Skeletal muscle tissue (tissue), 4 donors: ENCODE data around the gene APBB2. TPM values are rescaled to one million over a fixed set of nuclear protein-coding genes. Genes with fewer than 3 reads are reported as not detected.

Source experiments
- H3K27ac ChIP-seq: one replicate; pipeline ENCODE4 v1.7.0; 2013; ENCODE audit warnings: mild to moderate bottlenecking, low read depth, low read length, inconsistent platforms
- H3K27me3 ChIP-seq, 3 donors: one replicate each; pipeline ENCODE4 v1.7.0; 2013; ENCODE audit warnings: low read length in 3 of 3; ENCODE audit not compliant: control insufficient read depth in 3 of 3, insufficient read depth in 3 of 3
- H3K36me3 ChIP-seq, 3 donors: one replicate each; pipeline ENCODE4 v1.7.0; 2013; ENCODE audit warnings: low read length in 3 of 3; ENCODE audit not compliant: control insufficient read depth in 3 of 3, insufficient read depth in 3 of 3
- H3K4me1 ChIP-seq, 3 donors: one replicate each; pipeline ENCODE4 v1.7.0; 2013; ENCODE audit warnings: low read length in 3 of 3, mild to moderate bottlenecking in 3 of 3; ENCODE audit not compliant: control insufficient read depth in 3 of 3, insufficient read depth in 3 of 3
- H3K4me3 ChIP-seq, 3 donors: one replicate each; pipeline ENCODE4 v1.7.0; 2013; ENCODE audit warnings: low read length in 3 of 3
- H3K9ac ChIP-seq, 3 donors: one replicate each; pipeline ENCODE4 v1.7.0; 2013; ENCODE audit warnings: low read length in 3 of 3, mild to moderate bottlenecking in 3 of 3, moderate library complexity in 2 of 3, low read depth in 1 of 3
- H3K9me3 ChIP-seq, 3 donors: one replicate each; pipeline ENCODE4 v1.7.0; 2013; ENCODE audit warnings: low read length in 3 of 3; ENCODE audit not compliant: control insufficient read depth in 3 of 3
- total RNA-seq: library from RNA; depleted of rRNA; stranded (reverse); fragments of >200 nt; gene quantifications from one replicate; pipeline ENCODE4 v1.2.3, GENCODE V29; 2014
- donor health status: Osteomylitis.

APBB2 gene
- total RNA-seq, 1 donor from 2014 or later: 41.2 TPM

DNA sequence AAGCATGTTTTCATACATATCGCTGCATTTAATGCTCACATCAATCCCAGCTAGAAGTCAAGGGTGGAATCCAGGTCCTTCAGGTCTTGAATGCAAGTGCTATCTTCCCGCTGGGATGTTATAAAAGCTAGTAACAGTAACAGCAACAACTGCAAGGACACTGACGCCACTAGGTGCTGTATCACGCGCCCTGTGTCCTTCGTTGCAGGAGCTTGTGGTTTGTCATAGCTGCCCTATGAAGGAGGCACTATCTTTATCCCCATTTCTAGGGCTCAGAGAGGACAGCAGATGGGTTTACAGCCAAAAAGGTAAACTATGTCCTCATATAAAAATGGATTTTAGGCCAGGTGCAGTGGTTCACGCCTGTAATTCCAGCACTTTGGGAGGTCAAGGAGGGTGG lies 261.7 kb downstream of the APBB2 start:
- H3K4me1 ChIP-seq: peaks cover 17 to 21% (median 19%) of the 10 kb centered on the region in 3 donors
- no peak overlapping the region for H3K9ac ChIP-seq
- H3K27ac ChIP-seq: peak overlapping the region; percentile 55
- no peaks in the 10 kb centered on the region for H3K9me3 ChIP-seq
- no peak overlapping the region for H3K4me3 ChIP-seq
- no peaks in the 10 kb centered on the region for H3K36me3 ChIP-seq
- H3K27me3 ChIP-seq: no peaks in the 10 kb centered on the region

DNA sequence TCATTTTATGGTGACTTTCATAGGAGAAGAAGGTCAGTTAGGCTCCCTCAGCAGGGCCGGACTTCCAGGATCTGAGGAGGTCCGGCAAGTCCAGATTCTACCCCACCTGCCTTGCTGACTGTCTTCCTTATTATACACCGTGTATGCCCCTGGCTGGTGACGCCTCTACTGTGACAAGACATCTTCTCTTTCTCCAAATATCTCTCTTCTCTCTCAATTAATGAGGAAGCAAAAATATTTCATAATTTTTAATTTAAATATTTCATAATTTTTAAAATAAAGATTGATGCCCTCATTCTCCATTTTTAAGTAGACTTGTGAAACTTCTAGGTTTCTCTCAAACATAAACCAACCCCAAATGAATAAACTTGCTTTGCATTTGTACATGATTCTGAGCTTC lies 262.1 kb downstream of the APBB2 start:
- Histone ChIP-seq H3K27me3 (no peaks in the 10 kb centered on the region), H3K4me3 (no peak overlapping the region), H3K9ac (no peak overlapping the region), H3K9me3 (no peaks in the 10 kb centered on the region), H3K4me1 (peaks cover 17 to 21% (median 19%) of the 10 kb centered on the region in 3 donors), H3K27ac (peak overlapping the region; percentile 55), H3K36me3 (no peaks in the 10 kb centered on the region)

DNA sequence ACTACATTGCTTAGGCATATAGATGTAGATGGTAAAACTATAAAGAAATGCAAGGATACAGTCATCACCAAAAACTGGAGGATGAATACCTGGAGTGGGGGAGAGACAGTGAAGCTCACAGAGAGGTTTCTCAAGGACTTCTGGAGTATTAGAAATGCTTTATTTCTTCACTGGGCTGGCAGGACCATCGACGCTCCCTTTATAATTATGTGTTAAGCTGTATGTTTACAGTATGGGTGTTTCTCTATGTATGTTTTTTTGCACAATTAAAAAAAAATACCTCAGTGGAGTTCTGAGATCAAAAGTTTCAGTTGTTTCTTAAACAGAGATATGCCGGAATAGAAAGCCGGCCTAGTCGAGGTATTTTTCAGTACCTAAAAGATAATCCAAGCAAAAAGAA lies 263.3 kb downstream of the APBB2 start:
- no peak overlapping the region for H3K27ac ChIP-seq
- no peaks in the 10 kb centered on the region for H3K36me3 ChIP-seq
- H3K27me3 ChIP-seq: no peaks in the 10 kb centered on the region
- H3K9ac ChIP-seq: no peak overlapping the region
- H3K9me3 ChIP-seq: no peaks in the 10 kb centered on the region
- H3K4me3 ChIP-seq: no peak overlapping the region
- H3K4me1 ChIP-seq: peaks cover 17 to 21% (median 19%) of the 10 kb centered on the region in 3 donors

DNA sequence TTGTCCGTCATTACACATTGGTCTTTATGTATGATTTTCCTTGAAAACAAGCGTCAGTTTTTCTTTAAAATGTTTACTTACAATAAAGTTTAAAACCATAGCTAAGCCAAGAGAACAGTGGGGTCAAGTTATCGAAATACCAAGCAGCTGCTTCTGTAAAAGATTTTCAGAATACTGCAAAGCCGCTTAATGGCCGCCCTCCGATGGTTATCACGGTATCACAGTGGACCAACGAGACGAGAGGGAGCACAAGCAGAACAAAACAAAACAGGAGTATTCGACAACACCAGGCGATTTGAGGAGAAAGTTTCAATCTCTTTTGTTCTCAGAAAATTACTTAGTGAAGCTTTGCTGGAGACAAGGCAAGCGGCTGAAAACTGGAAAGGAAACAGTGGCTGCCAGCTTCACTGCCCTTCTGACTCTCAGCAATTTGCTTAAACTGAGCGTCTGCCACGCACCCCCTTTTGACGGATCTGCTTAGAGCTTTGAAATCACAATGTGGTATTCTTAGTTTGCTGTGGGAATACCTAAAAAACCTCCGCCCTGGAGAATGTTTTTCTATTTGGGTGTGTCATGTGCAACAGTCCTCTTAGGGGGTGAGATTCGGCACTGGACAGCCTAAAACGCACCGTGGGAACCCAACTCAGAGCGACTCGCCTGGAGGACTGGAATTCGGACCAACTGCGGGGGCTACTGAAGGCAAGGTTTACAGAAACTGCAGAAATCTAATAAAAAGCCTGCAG lies 264.8 kb downstream of the APBB2 start:
- peaks cover 0 to 2% (median 0%) of the 10 kb centered on the region in 3 donors for H3K36me3 ChIP-seq
- no peaks in the 10 kb centered on the region for H3K27me3 ChIP-seq
- peak overlapping the region; percentile 38 for H3K27ac ChIP-seq
- H3K4me1 ChIP-seq: peaks cover 17 to 20% (median 19%) of the 10 kb centered on the region in 3 donors
- H3K9me3 ChIP-seq: no peaks in the 10 kb centered on the region
- H3K4me3 ChIP-seq: no peak overlapping the region
- no peak overlapping the region for H3K9ac ChIP-seq

DNA sequence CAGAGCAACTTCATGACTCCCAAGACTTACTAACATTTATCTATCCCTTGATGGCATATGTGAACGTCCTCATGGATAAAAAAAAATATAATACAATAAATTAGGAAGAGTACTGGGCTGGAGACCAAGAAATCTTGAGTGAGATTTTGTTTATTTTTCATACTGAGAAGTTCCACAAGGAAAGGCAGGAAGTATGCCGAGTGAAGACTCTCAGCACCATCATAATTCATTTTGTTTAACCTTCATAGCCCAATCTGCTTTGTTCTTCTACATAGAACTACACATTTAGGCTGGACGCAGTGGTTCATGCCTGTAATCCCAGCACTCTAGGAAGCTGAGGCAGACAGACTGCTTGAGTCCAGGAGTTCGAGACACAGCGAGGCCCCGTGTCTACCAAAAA lies 266.3 kb downstream of the APBB2 start:
- Histone ChIP-seq H3K4me1 (peaks cover 2 to 5% (median 5%) of the 10 kb centered on the region in 3 donors), H3K4me3 (no peak overlapping the region), H3K9ac (no peak overlapping the region), H3K27ac (no peak overlapping the region), H3K36me3 (peaks cover 0 to 5% (median 0%) of the 10 kb centered on the region in 3 donors), H3K27me3 (no peaks in the 10 kb centered on the region), H3K9me3 (no peaks in the 10 kb centered on the region)

DNA sequence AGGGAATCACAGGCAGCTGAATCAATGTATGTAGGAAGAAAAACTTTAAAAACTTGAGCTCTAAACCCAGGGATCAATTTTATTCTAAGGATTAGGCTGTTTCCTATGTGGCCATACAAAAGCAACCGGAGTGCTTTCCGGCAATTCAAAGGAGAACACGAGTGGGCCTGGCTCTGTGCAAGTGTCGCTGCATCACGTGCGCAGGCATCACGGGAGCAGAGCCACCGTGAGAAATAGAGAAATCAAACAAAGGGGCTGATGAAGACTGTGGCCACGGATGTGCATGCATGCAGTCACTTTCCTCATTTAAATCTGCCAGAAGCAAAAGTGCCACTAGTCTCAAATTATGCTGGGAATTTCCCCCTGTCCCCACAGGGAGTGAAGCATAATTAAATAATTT lies 267.7 kb downstream of the APBB2 start:
- Histone ChIP-seq H3K36me3 (peaks cover 0 to 8% (median 0%) of the 10 kb centered on the region in 3 donors), H3K4me1 (peaks cover 0 to 10% (median 5%) of the 10 kb centered on the region in 3 donors), H3K4me3 (no peak overlapping the region), H3K9ac (no peak overlapping the region), H3K9me3 (no peaks in the 10 kb centered on the region), H3K27me3 (no peaks in the 10 kb centered on the region), H3K27ac (no peak overlapping the region)

DNA sequence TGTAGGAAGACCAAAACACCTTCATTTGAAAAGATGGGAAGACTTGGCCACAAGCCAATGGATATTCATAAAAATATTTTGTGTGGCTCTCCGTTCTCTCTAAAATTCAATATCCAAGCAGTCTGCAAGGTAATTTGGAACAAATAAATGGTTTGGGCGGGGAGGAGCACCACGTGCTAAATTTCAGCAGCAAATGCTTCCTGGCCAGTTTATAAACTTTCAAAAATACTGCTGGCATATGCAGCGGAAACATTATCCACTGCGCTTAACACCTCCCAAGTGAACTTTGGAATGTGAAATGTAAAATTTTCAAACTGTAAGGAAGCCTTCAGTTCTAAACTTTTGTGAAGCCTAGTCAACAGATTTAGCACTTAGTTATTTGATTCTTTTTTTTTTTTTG lies 273.6 kb downstream of the APBB2 start:
- peaks cover 29 to 34% (median 31%) of the 10 kb centered on the region in 3 donors for H3K4me1 ChIP-seq
- no peaks in the 10 kb centered on the region for H3K9me3 ChIP-seq
- H3K27ac ChIP-seq: no peak overlapping the region
- no peaks in the 10 kb centered on the region for H3K27me3 ChIP-seq
- H3K4me3 ChIP-seq: peak overlapping the region in 1 of 3 donors; percentile 41
- H3K9ac ChIP-seq: no peak overlapping the region
- H3K36me3 ChIP-seq: peaks cover 0 to 8% (median 0%) of the 10 kb centered on the region in 3 donors

DNA sequence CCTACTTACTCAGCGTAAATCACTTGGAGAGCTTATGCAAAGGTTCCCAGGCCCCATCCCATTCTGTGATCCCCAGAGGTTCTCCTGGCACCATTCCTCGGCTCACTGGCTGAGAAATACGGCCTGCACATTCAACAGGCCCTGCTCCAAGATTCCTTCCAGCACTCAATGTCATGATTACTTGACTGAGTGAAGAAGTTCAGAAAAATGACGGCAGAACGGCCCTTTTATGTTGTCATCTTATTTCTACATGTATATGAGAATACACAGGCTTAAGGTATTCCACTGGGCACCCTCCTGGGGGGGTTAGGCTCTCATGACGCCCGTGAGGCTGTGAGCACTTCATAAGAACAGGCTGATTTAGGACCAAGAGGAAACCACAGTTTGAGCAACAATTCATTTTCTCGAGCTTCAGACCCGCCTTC lies 274.0 kb downstream of the APBB2 start:
- peaks cover 0 to 8% (median 0%) of the 10 kb centered on the region in 3 donors for H3K36me3 ChIP-seq
- no peaks in the 10 kb centered on the region for H3K9me3 ChIP-seq
- H3K9ac ChIP-seq: no peak overlapping the region
- H3K4me3 ChIP-seq: peak overlapping the region in 1 of 3 donors; percentile 41
- H3K4me1 ChIP-seq: peaks cover 29 to 34% (median 31%) of the 10 kb centered on the region in 3 donors
- no peak overlapping the region for H3K27ac ChIP-seq
- H3K27me3 ChIP-seq: no peaks in the 10 kb centered on the region

DNA sequence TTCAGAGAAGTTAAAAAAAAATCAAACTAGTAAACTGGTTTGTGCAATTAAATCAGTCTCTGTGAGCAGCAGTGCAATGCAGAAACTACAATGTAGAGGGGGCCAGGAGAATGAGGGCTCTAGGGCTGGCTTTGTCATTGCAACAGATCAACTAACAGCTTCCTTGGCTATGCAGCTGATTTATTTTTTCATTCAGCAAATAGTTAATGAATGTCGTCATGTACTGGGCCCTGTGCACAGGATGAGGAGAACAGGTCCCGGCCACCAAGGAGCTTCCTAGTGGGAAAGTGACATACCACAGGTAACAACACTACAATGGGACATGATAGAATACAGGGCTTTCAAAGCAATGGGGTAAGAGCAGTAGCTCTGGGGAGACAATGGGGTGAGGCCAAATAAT lies 274.5 kb downstream of the APBB2 start:
- H3K27ac ChIP-seq: no peak overlapping the region
- H3K4me1 ChIP-seq: peaks cover 29 to 34% (median 31%) of the 10 kb centered on the region in 3 donors

DNA sequence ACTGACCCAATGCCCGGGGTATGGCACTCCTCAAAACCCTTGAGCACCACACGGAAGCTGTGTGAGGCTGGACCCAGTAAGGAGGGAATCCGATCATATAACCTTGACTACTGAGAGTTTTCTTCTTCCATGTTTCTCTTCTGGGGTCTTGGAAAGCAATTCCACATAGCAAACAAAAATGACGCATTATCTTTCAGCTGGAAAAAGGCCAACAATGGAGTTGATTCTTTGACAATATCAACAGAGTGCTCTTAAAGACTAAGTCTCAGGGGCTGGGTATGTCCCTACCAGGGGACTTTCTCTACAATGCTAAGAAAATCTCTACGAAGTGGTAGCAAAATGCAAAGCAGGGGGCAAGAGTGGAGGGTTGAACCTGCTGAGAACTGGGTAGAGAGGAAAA lies 276.0 kb downstream of the APBB2 start:
- Histone ChIP-seq H3K36me3 (peaks cover 0 to 6% (median 0%) of the 10 kb centered on the region in 3 donors), H3K4me3 (no peak overlapping the region), H3K27ac (no peak overlapping the region), H3K9ac (no peak overlapping the region), H3K4me1 (peaks cover 35 to 38% (median 36%) of the 10 kb centered on the region in 3 donors), H3K27me3 (no peaks in the 10 kb centered on the region), H3K9me3 (no peaks in the 10 kb centered on the region)

More for the DNA sequence above, 274.5 kb downstream of the APBB2 start:
- H3K9me3 ChIP-seq: no peaks in the 10 kb centered on the region
- no peaks in the 10 kb centered on the region for H3K27me3 ChIP-seq
- H3K4me3 ChIP-seq: peak overlapping the region in 2 of 3 donors; percentile 1 to 41
- H3K36me3 ChIP-seq: peaks cover 0 to 8% (median 0%) of the 10 kb centered on the region in 3 donors
- H3K9ac ChIP-seq: no peak overlapping the region
